HG03575 (cell line): ENCODE measurements around the gene UNC13C.

Experiments used
- ATAC-seq: cut with Tn5 transposase; IDR thresholded peaks from one replicate; pipeline ENCODE4 v1.9.1; 2021; ENCODE audit not compliant: unreplicated experiment, insufficient number of reproducible peaks, low FRiP score; ENCODE audit errors: extremely low read depth

The UNC13C gene

GRCh38 chr15:54517366-54517765 is 539.1 kb downstream of the UNC13C start:
- ATAC-seq: no peak

GRCh38 chr15:54518156-54518882 is 540.1 kb downstream of the UNC13C start:
- no peak for ATAC-seq

GRCh38 chr15:54519577-54519976 is 541.3 kb downstream of the UNC13C start:
- ATAC-seq: peak; percentile 40

GRCh38 chr15:54520616-54521015 is 542.4 kb downstream of the UNC13C start:
- no peak for ATAC-seq

- no peak for ATAC-seq
Observed at GRCh38 chr15:54521206-54521605, 543.0 kb downstream of the UNC13C start.

GRCh38 chr15:54528021-54528420 is 549.8 kb downstream of the UNC13C start:
- ATAC-seq: no peak

- no peak for ATAC-seq
Observed at GRCh38 chr15:54540721-54541120, 562.5 kb downstream of the UNC13C start.

GRCh38 chr15:54547491-54547890 is 569.2 kb downstream of the UNC13C start:
- ATAC-seq: no peak

GRCh38 chr15:54550954-54551353 is 572.7 kb downstream of the UNC13C start:
- ATAC-seq: no peak

- ATAC-seq: no peak
Observed at GRCh38 chr15:54556231-54556630, 578.0 kb downstream of the UNC13C start.

- ATAC-seq: no peak
Observed at GRCh38 chr15:54559405-54560069, 581.3 kb downstream of the UNC13C start.

GRCh38 chr15:54560417-54560816 is 582.2 kb downstream of the UNC13C start:
- no peak for ATAC-seq

- ATAC-seq: no peak
Observed at GRCh38 chr15:54564166-54564565, 585.9 kb downstream of the UNC13C start.

- no peak for ATAC-seq
Observed at GRCh38 chr15:54566654-54567053, 588.4 kb downstream of the UNC13C start.

- no peak for ATAC-seq
Observed at GRCh38 chr15:54567408-54568035, 589.3 kb downstream of the UNC13C start.

GRCh38 chr15:54568381-54568780 is 590.1 kb downstream of the UNC13C start:
- no peak for ATAC-seq

- no peak for ATAC-seq
Observed at GRCh38 chr15:54571576-54571975, 593.3 kb downstream of the UNC13C start.

- no peak for ATAC-seq
Observed at GRCh38 chr15:54575586-54575985, 597.3 kb downstream of the UNC13C start.

GRCh38 chr15:54576298-54576935 is 598.2 kb downstream of the UNC13C start:
- ATAC-seq: no peak
